Stimulated activated CD8-positive, alpha-beta memory T cell treated with anti-CD3 and anti-CD28 coated beads, Interleukin-7, amount 100 ng/mL, for 1 hour (primary cell): ENCODE data around the gene ASCC3.

Source experiments
- DNase-seq, 2 donors: peaks; one replicate each; pipeline ENCODE4 v3.0.0-alpha.2; 2020; ENCODE audit warnings: low read depth in 2 of 2

The ASCC3 gene

GRCh38 chr6:100504786-100505737, 376.1 kb downstream of the ASCC3 start:
- DNase-seq: no peak

DNA sequence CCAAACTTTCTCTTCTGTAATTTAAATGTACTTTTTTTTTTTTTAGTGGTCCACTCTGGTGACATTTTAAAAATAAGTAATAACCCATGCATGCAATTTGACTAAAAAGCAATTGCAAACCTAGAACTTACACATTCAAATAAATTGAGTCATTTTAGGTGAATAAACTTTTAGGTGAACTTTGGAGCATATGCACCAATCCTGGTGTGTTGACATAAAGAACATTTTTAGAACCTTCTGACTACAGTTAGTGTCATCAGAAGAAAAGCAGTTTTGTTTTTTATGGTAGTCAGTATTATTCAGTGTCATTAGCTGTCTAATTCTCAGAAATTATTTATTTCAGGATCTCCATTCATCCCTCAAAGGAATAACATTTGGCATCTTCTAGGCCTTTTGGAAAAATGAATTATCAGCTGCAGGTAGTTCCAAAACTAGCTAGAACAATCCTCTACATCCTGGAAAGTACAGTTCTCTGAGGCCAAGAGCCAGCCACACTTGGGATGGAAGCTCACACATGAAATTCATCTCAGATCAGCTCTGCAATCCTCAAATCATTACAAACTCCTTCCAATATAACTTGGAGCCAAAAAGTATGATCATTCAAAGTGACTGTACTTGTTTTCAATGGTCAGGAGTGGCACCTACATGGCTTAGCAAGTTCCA, 378.0 kb downstream of the ASCC3 start:
- DNase-seq: no peak

GRCh38 chr6:100493206-100493888, 387.8 kb downstream of the ASCC3 start:
- no peak for DNase-seq

DNA sequence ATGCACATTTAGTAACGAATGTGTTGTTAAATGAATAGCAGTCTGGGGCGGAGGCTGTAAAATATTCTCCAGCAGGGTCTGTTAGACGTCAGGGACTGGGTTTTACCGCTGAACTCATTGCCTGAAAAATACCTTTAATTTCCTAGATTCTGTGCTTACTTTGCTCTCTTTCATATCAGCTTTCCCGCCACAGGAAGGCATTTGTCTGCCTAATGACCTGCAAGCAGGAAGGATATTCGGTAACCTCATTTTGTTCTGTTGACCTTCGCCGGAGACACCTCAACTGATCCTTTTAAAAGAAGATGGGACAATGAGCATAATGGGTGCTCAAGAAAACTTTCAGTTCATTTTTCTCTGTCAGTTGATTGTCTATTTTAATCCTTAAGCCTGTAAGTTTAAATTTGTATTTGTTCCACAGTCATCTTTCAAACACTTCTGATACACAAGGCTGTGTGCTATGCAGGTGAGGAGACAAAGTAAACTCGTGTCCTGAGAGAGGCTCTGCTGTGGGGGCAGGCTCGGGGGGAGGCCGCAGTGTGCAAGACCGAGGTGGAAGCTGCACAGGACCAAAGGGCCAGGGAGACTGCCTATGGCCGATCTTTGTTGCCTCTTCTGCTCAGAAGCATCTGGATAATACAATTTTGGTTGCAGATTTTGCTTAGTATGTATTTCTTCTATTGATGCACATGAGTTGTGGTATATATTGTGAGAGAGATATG, 389.0 kb downstream of the ASCC3 start:
- DNase-seq: no peak

GRCh38 chr6:100490065-100490464, 391.1 kb downstream of the ASCC3 start:
- DNase-seq: no peak

GRCh38 chr6:100488244-100488643, 392.9 kb downstream of the ASCC3 start:
- no peak for DNase-seq

- DNase-seq: no peak
Observed at GRCh38 chr6:100487638-100488037, 393.5 kb downstream of the ASCC3 start.

- no peak for DNase-seq
Observed at GRCh38 chr6:100485268-100485667, 395.9 kb downstream of the ASCC3 start.

- DNase-seq: no peak
Observed at GRCh38 chr6:100484474-100484873, 396.7 kb downstream of the ASCC3 start.

- DNase-seq: no peak
Observed at GRCh38 chr6:100482698-100483097, 398.4 kb downstream of the ASCC3 start.

DNA sequence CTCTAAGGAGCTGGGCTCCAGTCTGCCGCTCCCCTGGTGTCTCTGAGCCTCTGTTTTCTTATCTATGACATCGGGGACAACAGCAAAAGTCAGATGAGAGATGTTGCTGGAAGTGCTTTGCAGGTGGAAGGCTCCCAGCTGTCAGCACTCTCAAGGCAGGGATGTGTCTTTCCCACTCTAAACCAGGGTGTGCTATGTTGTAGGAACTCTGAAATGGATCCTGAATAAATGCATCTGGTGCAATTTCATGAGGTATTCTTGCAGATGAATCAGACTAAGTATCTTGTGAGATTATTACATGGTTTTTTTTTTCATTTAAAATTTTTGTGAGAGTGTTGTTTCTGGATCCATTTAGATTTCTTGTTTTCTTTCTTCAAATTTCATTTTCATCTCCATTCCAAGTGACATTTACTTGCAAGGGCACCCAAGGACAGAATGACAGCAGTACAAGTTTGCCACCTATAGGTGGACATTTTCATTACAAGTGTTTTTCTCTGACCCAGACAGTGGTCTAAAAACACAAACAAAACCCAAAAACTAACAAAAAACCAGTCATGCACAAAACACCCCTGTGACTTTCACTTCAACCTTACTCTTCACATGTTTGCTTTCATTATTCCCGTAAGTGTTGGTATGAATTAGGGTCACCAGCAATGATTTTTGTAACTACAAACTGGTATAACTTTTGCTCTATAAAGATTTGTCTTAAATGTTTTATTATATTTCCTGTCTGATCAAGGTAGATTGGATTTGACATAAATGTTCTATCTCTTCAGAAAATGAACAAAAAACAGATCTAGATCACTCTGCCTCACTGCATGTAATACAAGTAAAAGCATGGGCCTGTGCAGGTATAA, 401.7 kb downstream of the ASCC3 start:
- DNase-seq: no peak

DNA sequence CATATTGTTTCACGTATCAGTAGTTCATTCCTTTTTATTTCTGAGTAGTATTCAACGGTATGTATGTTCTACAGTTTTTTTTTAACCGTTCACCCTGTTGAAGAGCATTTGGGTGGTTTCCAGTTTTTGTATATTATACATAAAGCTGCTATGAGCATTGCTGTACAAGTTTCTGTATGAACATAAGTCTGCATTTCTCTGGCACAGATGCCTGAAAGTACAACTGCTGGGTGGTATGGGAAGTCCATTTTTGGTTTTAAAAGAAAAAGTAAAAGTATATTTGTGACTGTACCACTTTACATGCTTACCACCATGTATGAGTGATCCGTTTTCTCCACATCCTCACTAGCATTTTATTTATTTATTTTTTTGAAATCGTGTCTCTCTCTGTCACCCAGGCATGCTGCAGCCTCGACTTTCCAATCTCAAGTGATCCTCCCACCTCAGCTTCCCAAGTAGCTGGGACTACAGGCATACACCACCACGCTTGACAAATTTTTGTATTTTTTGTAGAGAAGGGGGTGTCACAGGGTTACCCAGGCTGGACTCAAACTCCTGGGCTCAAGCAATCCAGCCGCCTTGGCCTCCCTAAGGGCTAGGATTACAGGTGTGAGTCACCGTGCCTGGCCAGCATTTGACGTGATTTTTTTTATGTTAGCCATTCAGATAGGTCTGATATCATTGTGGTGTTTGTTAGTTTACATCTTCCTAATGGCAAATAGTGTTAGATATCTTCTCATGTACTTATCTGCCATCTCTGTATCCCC, 405.4 kb downstream of the ASCC3 start:
- DNase-seq: no peak

GRCh38 chr6:100473182-100473581, 407.9 kb downstream of the ASCC3 start:
- no peak for DNase-seq

DNA sequence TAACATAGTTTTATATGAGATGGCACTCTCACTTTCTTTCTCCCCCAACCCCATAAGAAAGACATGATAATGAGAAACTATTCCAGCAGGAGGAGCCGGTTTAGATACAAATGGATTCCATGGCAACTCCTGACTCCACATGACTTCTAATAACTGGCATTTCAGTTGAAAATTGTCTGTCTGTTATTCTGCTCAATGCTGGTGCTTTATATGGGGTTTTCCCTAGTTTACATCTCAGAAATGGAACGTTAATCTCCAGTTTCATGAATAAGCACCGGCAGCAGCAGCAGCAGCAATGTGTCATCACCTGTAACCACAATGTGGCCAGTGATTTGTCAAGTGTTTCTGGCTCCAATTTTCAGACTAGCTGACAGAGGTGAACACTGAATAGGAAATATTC, 408.5 kb downstream of the ASCC3 start:
- no peak for DNase-seq

DNA sequence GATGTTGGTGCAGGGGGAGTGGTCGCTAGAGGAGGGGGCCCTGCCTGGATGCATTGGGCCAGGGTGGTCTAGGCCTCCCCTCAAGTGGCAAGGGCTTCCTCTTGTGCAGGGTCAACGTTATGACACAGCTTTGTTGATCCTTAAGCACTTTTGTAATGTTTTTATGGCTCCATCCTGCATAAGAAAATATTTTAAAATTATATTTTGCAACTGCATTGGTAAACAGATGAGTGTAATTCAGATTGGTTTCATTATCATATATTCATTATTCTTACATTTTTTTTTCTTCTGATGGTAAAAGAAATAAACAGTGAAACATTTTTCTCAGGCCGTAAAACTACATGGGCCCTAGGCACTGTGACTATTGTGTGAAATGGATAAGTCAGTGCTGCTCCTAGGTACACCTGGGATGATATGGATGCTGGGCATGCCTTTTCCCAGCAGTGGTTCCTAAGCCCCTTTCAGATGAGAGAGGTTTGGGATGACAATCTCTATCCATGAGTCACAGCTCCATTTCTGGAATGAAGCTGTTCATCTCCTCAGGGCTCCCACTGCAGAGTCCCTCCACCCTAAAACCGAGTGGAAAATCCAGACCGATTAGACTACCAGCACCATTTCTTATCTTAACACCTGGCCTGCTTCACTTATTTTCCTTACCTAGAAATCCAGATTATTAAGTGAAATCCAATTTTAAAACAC, 410.6 kb downstream of the ASCC3 start:
- DNase-seq: no peak

DNA sequence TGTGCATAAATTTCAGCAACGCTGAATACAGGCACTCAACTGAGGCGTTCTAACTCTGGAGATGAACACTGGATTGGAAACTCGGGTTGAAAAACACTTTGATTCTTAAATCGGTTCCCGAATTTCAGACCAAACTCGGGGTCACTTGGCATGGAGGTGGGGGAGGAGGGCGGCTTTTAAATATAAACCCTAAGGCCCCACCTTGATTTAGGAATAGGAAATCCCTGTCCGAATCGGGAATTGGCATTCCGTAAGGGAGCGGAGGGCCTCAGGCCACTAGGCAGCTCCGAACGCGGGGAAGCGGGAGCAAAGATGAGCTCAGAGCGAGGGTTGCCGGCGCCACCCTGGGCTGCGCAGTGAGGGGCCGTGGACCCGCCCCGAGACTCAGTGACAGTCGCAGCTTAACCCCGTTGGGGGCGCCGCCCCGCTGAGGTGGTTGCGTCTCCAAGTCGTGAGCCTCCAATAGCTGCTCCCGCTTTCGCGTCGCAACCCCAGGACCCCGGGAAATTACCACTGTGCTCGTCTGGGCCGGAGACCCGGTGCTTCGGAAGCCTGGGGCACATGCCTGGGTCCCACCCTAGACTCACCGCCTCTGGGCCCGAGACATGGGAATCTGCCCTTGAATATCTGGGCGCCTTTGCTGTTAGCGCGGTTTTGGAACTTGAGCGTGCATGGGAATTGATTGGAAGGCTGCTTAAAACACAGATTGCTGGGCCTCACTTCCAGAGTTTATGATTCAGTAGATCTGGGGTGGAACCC, 411.8 kb downstream of the ASCC3 start:
- no peak for DNase-seq

- DNase-seq: no peak
Observed at GRCh38 chr6:100468016-100468622, 413.0 kb downstream of the ASCC3 start.
